ENCODE measurements around the gene UBE2Z.
A peak's percentile ranks its signal among the peaks of the same experiment; 100 is the strongest.
"Not testable (repeated sequence)": the region's sequence is repeated elsewhere in the genome, so short reads cannot be mapped to it uniquely, and the experiment has no call there.

UBE2Z gene

GRCh38 chr17:48903401-48903800 is 4.8 kb upstream of the UBE2Z start:
- no peak for DNase-seq (ENCODE audit: low read depth in 1 of 2, low spot score in 1 of 2)

DNA sequence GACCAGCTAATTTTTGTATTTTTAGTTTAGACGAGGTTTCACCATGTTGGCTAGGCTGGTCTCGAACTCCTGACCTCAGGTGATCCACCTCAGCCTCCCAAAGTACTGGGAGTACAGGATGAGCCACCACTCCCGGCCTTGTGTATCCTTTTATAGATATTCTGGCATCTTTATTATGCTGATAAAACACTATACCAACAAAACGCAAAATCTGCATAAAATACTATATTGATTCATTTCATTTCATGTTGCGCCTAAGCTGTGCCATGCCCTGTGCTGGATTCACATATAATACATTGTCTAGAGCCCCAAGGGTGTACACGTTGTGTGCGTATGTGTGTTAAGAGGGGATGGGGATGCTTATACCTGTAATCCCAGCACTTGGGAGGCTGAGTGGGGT is 3.8 kb upstream of the UBE2Z start:
- no peak for DNase-seq (ENCODE audit: low read depth in 1 of 2, low spot score in 1 of 2)

DNA sequence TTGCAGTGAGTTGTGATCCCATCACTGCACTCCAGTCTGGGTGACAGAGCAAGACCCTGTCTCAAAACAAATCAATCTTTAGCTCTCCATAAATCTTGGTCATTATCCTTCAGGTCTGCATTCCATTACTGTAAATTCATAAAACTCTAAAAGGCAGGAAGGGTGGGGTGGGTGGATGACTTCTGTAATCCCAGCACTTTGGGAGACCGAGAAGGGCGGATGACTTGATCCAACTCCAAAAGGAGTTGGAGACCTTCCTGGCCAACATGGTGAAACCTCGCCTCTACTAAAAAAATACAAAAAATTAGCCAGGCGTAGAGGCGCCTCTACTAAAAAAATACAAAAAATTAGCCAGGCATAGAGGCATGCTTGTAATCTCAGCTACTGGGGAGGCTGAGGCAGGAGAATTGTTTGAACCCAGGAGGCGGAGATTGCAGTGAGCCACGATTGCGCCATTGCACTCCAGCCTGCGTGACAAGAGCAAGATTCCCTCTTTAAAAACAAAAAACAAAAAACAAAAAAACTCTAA is 2.2 kb upstream of the UBE2Z start:
- no peak for DNase-seq (ENCODE audit: low read depth in 1 of 2, low spot score in 1 of 2)

- no peak for DNase-seq (ENCODE audit: low read depth in 1 of 2, low spot score in 1 of 2)
Observed at GRCh38 chr17:48907713-48908046, 527 bp upstream of the UBE2Z start.

GRCh38 chr17:48908853-48909394 is 717 bp downstream of the UBE2Z start:
- peak; percentile 76 to 88 for DNase-seq (ENCODE audit: low read depth in 1 of 2, low spot score in 1 of 2)

DNA sequence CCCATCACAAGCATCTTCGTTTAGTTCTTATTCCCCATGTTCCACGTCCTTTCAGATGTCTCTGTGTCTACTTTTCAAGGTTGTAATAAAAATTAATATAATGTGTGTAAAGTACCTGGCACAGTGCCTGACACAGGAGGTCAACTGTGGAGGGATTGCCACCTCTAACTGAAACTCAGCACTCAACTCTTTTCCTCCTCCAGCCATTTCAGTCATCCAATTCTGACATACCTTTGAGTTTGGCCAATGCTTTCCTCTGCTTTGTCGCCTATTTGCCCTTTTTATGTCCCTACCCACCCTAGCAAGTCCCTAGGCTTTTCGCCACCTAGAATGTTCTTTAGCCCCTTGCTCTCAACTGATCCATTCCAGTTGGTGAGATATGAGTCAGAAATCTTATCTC is 1.6 kb downstream of the UBE2Z start:
- DNase-seq (ENCODE audit: low read depth in 1 of 2, low spot score in 1 of 2): no peak

DNA sequence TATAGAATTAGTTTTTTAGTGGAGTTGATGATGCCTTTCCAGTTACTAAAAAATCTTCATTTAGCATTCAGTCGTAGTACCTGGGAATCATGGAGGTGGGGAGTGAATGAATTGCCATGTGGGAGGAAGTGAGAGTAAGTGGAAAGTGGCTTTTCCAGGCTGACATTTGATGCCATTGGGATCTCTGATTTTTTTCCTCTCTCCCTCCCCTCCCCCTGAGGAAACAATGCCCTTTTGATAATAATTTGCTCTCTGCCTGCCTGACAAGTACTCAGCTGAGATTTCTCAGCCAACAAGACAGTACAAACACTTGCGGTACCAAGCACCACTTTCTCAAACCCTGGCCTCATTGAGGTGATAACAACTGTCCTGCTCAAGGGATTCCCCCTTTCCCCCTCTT is 2.2 kb downstream of the UBE2Z start:
- DNase-seq (ENCODE audit: low read depth in 1 of 2, low spot score in 1 of 2): no peak

DNA sequence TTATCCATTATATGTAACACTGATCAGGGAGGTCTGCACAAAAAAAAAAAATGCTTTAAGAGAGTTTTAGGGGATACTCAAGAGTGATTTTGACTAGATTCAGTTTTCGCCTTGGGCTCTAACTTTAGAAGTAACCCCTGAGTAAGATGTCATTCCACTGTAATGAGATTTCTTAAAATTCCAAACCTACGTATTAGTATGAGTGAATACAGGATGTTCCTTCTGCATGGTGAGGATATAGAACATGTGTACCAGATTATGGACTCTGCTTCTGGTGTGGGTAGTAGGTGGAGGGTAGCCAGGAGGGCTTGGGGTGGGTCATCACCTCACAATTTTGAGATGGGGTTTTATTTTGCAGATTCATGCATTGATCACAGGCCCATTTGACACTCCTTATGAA is 4.3 kb downstream of the UBE2Z start:
- no peak for DNase-seq (ENCODE audit: low read depth in 1 of 2, low spot score in 1 of 2)

GRCh38 chr17:48915459-48916282 is 7.5 kb downstream of the UBE2Z start:
- DNase-seq (ENCODE audit: low read depth in 1 of 2, low spot score in 1 of 2): peak; percentile 39 to 56

DNA sequence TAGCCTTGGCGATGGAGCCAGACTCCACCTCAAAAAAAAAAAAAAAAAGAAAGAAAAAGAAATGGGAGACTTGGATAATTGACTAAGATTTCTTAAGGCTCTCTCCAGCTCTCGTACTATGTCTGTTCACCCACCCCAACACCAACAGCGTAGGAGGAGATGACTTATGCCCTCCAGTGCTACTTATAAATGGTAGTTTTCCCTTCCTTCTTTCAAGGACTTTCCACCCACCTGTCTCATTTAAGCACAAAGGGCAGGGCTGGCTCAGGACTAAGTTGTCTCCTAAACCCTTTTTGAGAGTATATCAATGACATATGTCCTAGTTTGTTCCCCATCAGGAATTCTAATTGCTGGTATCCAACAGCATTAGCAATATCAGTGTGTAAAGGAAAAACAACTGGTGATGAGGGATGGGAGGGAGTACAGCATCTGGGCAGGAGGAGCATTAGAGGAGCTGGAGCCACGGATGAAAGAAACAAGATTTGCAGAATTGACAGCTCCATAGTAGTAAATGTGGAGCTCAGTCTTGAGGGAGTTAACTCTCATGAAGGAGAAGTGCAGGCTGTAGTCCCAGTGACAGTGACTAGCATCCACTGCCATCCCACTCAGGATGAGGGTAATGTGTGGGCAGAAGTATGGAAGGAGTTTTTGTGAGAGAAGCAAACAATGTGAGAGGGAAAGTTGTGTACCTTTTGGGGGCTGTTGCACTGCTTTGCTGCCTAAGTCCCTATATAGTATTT is 17.2 kb downstream of the UBE2Z start:
- DNase-seq (ENCODE audit: low read depth in 1 of 2, low spot score in 1 of 2): no peak

GRCh38 chr17:48925991-48926342 is 17.8 kb downstream of the UBE2Z start:
- DNase-seq (ENCODE audit: low read depth in 1 of 2, low spot score in 1 of 2): no peak

DNA sequence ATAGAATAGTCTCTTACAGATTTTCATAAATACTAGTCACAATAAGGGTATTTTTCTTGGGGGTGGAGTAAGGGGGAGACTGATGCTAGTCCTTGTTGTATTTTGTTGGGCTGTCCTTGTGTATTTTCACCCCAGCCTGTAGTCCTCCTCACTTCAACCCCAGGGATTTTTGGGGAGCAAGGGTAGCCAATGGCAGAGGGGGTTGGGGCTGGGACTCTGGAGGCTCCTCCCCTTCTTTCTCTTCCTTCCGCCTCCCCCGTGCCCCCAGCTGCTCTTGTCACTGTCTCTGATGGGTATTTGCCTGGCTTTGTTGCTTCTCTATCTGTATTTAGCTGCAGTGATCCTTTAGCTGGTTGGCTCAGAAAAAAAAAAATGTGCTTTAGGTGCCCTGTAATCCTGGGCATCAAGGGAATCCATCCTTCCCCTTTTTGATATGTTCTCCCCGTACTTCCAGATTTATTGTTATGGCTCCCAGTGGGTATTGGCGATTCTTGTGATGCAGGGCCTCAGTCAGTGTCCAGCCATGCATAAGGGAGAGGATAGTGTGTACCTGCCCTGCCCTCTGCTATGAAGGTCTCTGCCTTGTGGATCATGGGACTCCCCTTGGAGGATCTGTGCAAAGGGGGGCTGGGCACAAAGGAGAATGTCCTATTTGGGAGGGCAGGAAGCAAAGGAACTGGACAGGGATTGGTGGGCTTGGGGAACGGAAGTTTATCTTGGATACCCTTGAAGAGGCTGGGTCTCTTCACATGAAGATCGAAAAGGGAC is 20.0 kb downstream of the UBE2Z start:
- DNase-seq (ENCODE audit: low read depth in 1 of 2, low spot score in 1 of 2): no peak

DNA sequence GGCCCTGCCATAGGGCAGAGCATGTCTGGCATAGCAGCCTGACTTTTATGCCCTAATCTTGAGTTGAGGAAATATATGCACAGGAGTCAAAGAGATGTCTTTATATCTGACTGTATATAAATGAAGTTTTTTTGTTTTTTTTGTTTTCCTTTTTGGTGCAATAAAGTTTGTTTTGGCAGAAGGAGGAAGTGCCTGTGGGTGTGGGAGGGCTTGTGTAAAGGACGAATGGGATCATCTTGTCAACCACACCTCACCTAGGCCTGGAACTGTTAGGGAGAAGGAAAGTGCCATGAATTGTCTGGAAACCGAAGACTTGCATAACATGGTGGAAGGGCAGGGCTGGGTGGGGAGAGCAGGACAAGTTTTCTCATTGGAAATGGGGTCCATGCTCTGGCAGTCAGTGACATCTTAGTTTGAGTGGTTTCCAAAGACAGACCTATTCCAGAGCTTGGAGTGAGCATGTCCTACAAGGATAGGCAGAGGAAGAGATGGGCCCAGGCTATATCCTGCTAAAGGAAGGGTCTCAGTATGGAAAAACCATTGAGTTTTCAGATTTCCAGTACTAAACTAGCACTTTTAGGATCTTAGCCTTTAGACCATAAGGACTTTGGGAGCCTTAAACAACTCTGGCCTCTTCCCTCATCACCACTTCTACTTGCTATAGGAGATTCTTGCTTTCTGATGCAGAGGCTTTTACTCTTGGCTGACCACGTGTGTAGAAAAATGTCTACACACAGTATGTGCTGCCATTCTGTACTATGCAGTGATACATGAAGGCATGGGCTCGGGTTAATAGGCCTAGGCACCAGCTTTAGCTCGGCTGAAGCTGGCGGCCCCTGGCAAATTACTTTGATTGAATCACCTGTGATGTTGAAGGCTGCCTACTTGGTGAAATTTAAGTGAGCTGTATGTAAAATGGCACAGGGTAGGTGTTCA is 20.9 kb downstream of the UBE2Z start:
- no peak for DNase-seq (ENCODE audit: low read depth in 1 of 2, low spot score in 1 of 2)

DNA sequence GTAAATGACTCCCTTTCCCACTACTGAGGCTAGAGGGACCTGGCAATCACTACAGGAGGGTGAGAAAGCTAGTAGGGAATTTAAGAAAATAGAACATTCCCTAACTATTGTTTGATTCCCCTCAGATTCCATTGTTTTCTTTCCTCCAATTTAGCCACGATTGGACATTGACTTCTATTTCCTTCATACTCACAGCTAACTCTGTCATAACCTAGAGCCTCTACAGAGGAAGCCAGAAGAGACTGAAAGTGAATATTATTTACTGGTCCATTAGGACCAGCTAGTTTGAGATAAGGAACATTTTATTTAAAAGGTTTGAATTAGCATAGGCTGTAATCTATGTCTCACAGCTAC is 21.6 kb downstream of the UBE2Z start:
- no peak for DNase-seq (ENCODE audit: low read depth in 1 of 2, low spot score in 1 of 2)

DNA sequence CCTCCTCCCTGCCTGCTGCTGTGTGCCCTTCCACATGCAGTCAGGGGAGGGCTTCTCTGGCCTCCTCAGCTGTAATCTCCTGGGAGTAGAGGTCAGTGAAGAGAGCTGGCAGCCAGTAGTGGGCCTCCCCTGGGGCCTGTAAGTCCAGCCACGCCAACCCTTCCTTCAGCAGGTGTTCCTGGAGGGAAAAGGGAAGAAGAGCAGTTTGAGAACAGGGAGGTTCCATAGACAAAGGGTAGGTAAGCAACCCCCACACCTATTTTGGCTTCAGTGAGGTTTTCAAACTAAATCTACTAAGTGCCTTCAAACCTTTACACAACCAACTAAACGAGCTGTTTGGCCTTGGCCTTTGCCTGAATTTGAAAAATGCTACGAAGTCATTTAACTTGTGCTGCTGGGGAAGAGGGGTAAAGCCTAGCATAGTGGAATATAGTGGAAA is 22.2 kb downstream of the UBE2Z start:
- no peak for DNase-seq (ENCODE audit: low read depth in 1 of 2, low spot score in 1 of 2)

DNA sequence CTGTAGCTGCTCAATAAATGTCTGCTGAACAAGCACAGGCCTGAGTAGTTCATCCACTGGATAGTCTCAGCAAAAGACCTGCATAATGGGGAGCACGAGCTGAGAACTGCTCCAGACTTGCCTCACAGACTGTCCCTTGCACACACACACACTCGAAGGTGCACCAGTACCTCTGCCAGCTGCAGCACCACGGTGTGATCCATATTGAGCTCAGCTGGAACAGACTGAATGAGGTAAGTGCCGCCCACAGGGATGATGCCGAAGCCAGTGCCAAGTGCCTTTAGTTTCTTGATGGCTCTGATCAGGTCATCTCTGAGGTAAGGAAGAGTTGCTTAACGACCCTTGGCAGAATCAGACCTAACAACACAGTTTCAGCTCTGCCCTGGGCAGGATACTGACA is 24.8 kb downstream of the UBE2Z start:
- DNase-seq (ENCODE audit: low read depth in 1 of 2, low spot score in 1 of 2): no peak

DNA sequence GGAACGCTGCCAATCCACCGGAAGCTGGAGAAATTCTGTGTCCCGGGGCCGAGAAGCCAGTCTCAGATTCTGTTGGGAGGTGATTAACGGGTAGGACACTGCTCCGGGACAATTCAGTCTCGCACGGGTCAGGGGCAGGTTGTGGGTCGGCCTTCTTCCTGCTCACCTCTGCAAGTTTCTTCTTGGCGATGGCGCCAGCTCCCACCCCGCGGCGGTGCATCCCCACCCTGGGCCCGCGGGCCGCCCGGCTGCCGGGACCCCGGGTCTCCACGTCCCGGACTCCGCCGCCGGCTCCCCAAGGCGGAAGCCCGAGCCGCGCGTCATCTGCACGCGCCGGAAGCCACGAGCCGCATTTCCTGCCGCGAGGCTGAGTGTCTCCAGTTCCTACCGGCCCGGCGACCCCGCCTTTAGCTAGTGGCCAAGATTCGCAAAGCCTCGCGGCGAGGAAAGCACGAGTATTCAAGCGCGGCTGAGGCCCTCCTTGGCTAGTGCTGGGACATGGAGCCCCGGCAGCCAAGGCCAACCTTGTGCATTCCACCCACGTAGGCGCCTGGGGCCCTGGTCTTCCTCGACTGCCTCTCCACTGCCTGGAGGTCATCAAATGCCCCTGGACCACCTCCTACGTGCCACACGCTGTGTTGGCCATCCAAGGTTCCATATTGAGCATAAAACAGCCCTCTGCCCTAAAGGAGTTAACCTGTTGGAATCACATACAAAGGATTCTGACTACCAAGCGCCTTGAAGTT is 36.5 kb downstream of the UBE2Z start, which contains the start of gene SNF8:
SNF8 (minus strand) TSS at position 328 of the 746 bp plus-strand sequence; CDS start at position 220, 108 bp downstream.
- peak; percentile 90 to 93 for DNase-seq (ENCODE audit: low read depth in 1 of 2, low spot score in 1 of 2)

GRCh38 chr17:48945261-48945651 is 37.0 kb downstream of the UBE2Z start:
- not testable (repeated sequence) for DNase-seq (ENCODE audit: low read depth in 1 of 2, low spot score in 1 of 2)

DNA sequence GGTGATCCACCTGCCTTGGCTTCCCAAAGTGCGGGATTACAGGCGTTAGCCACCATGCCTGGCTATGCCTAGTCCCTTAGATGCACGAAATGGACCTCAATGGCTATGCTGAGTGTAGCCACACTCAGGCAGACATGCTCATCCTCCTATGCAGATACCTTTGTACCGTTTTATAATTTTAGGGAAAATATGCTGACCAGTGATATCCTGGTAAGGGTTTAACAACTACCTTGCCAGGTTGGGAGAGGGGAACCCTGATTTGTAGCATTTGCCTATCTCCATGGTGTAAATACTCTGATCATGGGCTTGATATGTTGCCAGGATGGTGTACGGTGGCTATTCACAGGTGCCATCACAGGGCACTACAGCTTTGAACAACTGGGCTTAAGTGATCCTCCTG is 43.4 kb downstream of the UBE2Z start:
- DNase-seq (ENCODE audit: low read depth in 1 of 2, low spot score in 1 of 2): no peak

GRCh38 chr17:48952904-48953303 is 44.7 kb downstream of the UBE2Z start:
- DNase-seq (ENCODE audit: low read depth in 1 of 2, low spot score in 1 of 2): no peak

Data from activated CD4-positive, alpha-beta T cell treated with anti-CD3 and anti-CD28 coated beads, Interleukin-2, amount 50 U/mL, for 24 hours (primary cell).